Measurements from ENCODE around the gene LAMB1.

DNA sequence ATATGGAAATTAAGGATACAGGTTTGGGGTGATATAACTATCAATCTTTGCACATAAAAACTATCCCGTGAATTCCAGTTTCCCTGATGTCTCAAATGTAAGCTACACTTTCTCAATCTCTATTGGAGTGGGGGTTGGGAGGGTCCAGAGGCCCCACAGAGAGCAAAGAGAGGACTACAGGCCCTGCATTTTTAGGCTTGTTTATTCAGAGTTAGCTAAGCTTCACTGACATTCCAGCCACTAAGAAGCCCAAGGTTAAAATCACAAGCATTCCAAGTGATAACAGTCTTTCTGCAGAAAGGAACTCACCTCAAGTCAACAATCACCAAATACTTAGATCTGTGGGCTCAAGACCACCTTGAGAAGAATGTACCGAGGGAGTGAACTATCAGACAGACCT, 31.6 kb upstream of the LAMB1 start:
- TF ChIP-seq, protein P1, sequence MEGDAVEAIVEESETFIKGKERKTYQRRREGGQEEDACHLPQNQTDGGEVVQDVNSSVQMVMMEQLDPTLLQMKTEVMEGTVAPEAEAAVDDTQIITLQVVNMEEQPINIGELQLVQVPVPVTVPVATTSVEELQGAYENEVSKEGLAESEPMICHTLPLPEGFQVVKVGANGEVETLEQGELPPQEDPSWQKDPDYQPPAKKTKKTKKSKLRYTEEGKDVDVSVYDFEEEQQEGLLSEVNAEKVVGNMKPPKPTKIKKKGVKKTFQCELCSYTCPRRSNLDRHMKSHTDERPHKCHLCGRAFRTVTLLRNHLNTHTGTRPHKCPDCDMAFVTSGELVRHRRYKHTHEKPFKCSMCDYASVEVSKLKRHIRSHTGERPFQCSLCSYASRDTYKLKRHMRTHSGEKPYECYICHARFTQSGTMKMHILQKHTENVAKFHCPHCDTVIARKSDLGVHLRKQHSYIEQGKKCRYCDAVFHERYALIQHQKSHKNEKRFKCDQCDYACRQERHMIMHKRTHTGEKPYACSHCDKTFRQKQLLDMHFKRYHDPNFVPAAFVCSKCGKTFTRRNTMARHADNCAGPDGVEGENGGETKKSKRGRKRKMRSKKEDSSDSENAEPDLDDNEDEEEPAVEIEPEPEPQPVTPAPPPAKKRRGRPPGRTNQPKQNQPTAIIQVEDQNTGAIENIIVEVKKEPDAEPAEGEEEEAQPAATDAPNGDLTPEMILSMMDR (IDR thresholded peaks at IDR 0.05) = no peak
- TF ChIP-seq POLR2A (IDR thresholded peaks at IDR 0.05) = no peak

All from esophagus squamous epithelium (tissue), 4 donors.